Keratinocyte (primary cell): Measurements from ENCODE around the gene SCMH1. TPM values are rescaled to one million over a fixed set of nuclear protein-coding genes. Genes with fewer than 3 reads are reported as not detected.
A peak's percentile ranks its signal among the peaks of the same experiment; 100 is the strongest.

Experiments
- DNase-seq: peaks from one replicate; pipeline ENCODE4 v3.0.0-alpha.2; 2011; ENCODE audit warnings: low read depth, missing footprints, low spot score
- FAIRE-seq: peaks from 2 replicates; lab custom pipeline; 2011; peaks lifted over from hg19 to GRCh38; lab: Jason Lieb, UNC
- H2AFZ ChIP-seq: 2 replicates; pipeline ENCODE4 v1.6.0; 2012; ENCODE audit warnings: low read length, control low read depth, inconsistent platforms; ENCODE audit not compliant: control insufficient read depth
- H3K27ac ChIP-seq: 2 replicates; pipeline ENCODE4 v1.5.1; 2011; ENCODE audit warnings: low read length; ENCODE audit not compliant: control insufficient read depth, insufficient read depth
- H3K27me3 ChIP-seq: 3 replicates; pipeline ENCODE4 v1.6.0; 2011; ENCODE audit warnings: low read length; ENCODE audit not compliant: control insufficient read depth, insufficient read depth; ENCODE audit errors: extremely low read depth
- H3K36me3 ChIP-seq, 2 experiments: 2 replicates in 1 of 2; 3 replicates in 1 of 2; pipeline ENCODE4 v1.5.1; 2011; ENCODE audit warnings: low read length in 2 of 2, mild to moderate bottlenecking in 1 of 2; ENCODE audit not compliant: control insufficient read depth in 2 of 2, insufficient read depth in 2 of 2; ENCODE audit errors: extremely low read depth in 1 of 2
- H3K4me1 ChIP-seq: 3 replicates; pipeline ENCODE4 v1.5.1; 2011; ENCODE audit warnings: low read length; ENCODE audit not compliant: control insufficient read depth, insufficient read depth; ENCODE audit errors: extremely low read depth
- H3K4me2 ChIP-seq: 3 replicates; pipeline ENCODE4 v1.6.0; 2011; ENCODE audit warnings: low read depth, low read length; ENCODE audit not compliant: control insufficient read depth, insufficient read depth; ENCODE audit errors: extremely low read depth
- H3K4me3 ChIP-seq, 3 experiments: fragments of 200-600 bp in 1 of 3; sonication (generic) in 1 of 3; 2 replicates in 2 of 3; 3 replicates in 1 of 3; pipeline ENCODE4 v1.5.1; 2011 to 2016; ENCODE audit warnings: low read length in 3 of 3, mild to moderate bottlenecking in 3 of 3, control low read depth in 2 of 3, inconsistent platforms in 1 of 3, low read depth in 1 of 3, mixed read lengths in 1 of 3, mixed run types in 1 of 3, moderate library complexity in 1 of 3; ENCODE audit not compliant: control insufficient read depth in 2 of 3, insufficient read depth in 2 of 3; ENCODE audit errors: extremely low read depth in 1 of 3
- H3K79me2 ChIP-seq: 2 replicates; pipeline ENCODE4 v1.6.0; 2012; ENCODE audit warnings: low read length; ENCODE audit not compliant: control insufficient read depth, insufficient read depth
- H3K9ac ChIP-seq: 3 replicates; pipeline ENCODE4 v1.6.0; 2011; ENCODE audit warnings: low read length; ENCODE audit not compliant: control insufficient read depth, insufficient read depth; ENCODE audit errors: extremely low read depth
- H3K9me1 ChIP-seq: 3 replicates; pipeline ENCODE4 v1.6.0; 2011; ENCODE audit warnings: low read length; ENCODE audit not compliant: control insufficient read depth, insufficient read depth; ENCODE audit errors: extremely low read depth
- H3K9me3 ChIP-seq: 2 replicates; pipeline ENCODE4 v1.5.1; 2012; ENCODE audit warnings: low read depth, low read length; ENCODE audit not compliant: control insufficient read depth
- H4K20me1 ChIP-seq: 3 replicates; pipeline ENCODE4 v1.6.0; 2011; ENCODE audit warnings: low read length; ENCODE audit not compliant: control insufficient read depth, insufficient read depth; ENCODE audit errors: extremely low read depth
- CTCF ChIP-seq, 3 experiments: IDR thresholded peaks in 1 of 3; conservative IDR thresholded peaks in 1 of 3; optimal IDR thresholded peaks in 1 of 3; 2 replicates in 2 of 3; 3 replicates in 1 of 3; pipeline versions ENCODE3 to v1.5.1; 2011; ENCODE audit warnings: low read length in 3 of 3, mild to moderate bottlenecking in 3 of 3, moderate library complexity in 2 of 3, control low read depth in 1 of 3, inconsistent platforms in 1 of 3; ENCODE audit not compliant: insufficient read depth in 2 of 3; ENCODE audit errors: extremely low read depth in 1 of 3
- EZH2 ChIP-seq: IDR thresholded peaks from one replicate; pipeline ENCODE4 v1.6.1; 2012; ENCODE audit warnings: inconsistent platforms, mild to moderate bottlenecking, low read length, moderate library complexity
- dilution Hi-C: fragments of 300-500 bp; cut with MboI; formaldehyde crosslinking; loops from one replicate; pipeline ENCODE4 v1.7.0; 2020; ENCODE audit warnings: low sequenced_read_pairs; ENCODE audit not compliant: extremely low pct_ligation_motif_present
- polyA plus RNA-seq, 5 experiments: library from polyadenylated mRNA; depleted of rRNA in 3 of 5; stranded (reverse) in 3 of 5; stranded (forward) in 1 of 5; unstranded in 1 of 5; fragments of >200 nt; gene quantifications; 1 replicate in 1 of 5; 2 replicates in 3 of 5; 3 replicates in 1 of 5; pipeline versions ENCODE4 v1.2.1 to v1.2.3, GENCODE V29; 2011 to 2012; ENCODE audit warnings: missing spikeins in 2 of 5, low read depth in 1 of 5, low replicate concordance in 1 of 5

The SCMH1 gene
- polyA plus RNA-seq, 1 donor (not counting 4 experiments of a cell fraction or from before 2014, with no cell fraction given) = 29.9 TPM

GRCh38 chr1:41122851-41123518 lies 119.1 kb downstream of the SCMH1 start:
- H3K27ac ChIP-seq = peak overlapping the region; percentile 2

GRCh38 chr1:41122148-41122547 lies 120.0 kb downstream of the SCMH1 start:
- dilution Hi-C loops = no loop called here
- H3K27ac ChIP-seq = no peak overlapping the region
- no peaks in the 10 kb centered on the region for H3K79me2 ChIP-seq
- H3K9me1 ChIP-seq = no peaks in the 10 kb centered on the region
- no peaks in the 10 kb centered on the region for H4K20me1 ChIP-seq
- no peak overlapping the region for H3K9ac ChIP-seq
- H3K9me3 ChIP-seq = no peaks in the 10 kb centered on the region
- FAIRE-seq (no peak), DNase-seq (no peak)
- H3K36me3 ChIP-seq = no peaks in the 10 kb centered on the region
- H3K4me1 ChIP-seq = peaks cover 10% of the 10 kb centered on the region
- H3K27me3 ChIP-seq = no peaks in the 10 kb centered on the region
- H2AFZ ChIP-seq = no peak overlapping the region
- TF ChIP-seq EZH2 (no peak), CTCF (optimal IDR thresholded peaks at IDR 0.05 in 1 of 3, IDR thresholded peaks at IDR 0.05 in 1 of 3, conservative IDR thresholded peaks at IDR 0.05 in 1 of 3; ENCODE audit: extremely low read depth in 1 of 3, insufficient read depth in 2 of 3, low read length in 3 of 3) (no peak)
- H3K4me3 ChIP-seq = no peak overlapping the region
- no peak overlapping the region for H3K4me2 ChIP-seq

More at GRCh38 chr1:41122851-41123518, 119.1 kb downstream of the SCMH1 start:
- dilution Hi-C loops = no loop called here
- TF ChIP-seq CTCF (optimal IDR thresholded peaks at IDR 0.05 in 1 of 3, IDR thresholded peaks at IDR 0.05 in 1 of 3, conservative IDR thresholded peaks at IDR 0.05 in 1 of 3; ENCODE audit: extremely low read depth in 1 of 3, insufficient read depth in 2 of 3, low read length in 3 of 3) (peak; percentile 56 to 85 (median 62)), EZH2 (no peak)
- H3K9ac ChIP-seq = no peak overlapping the region
- no peaks in the 10 kb centered on the region for H3K27me3 ChIP-seq
- no peaks in the 10 kb centered on the region for H3K36me3 ChIP-seq
- peaks cover 10% of the 10 kb centered on the region for H3K4me1 ChIP-seq
- H3K4me2 ChIP-seq = no peak overlapping the region
- FAIRE-seq (peak; percentile 95), DNase-seq (peak; percentile 85)
- no peak overlapping the region for H3K4me3 ChIP-seq
- H3K9me3 ChIP-seq = no peaks in the 10 kb centered on the region
- no peaks in the 10 kb centered on the region for H3K9me1 ChIP-seq
- no peak overlapping the region for H2AFZ ChIP-seq
- no peaks in the 10 kb centered on the region for H4K20me1 ChIP-seq
- H3K79me2 ChIP-seq = no peaks in the 10 kb centered on the region
